Parathyroid adenoma (tissue), 2 donors: ENCODE results near the gene LIMA1.
"Not testable (repeated sequence)": the region's sequence is repeated elsewhere in the genome, so short reads cannot be mapped to it uniquely, and the experiment has no call there.

Experiments used
- H2AFZ ChIP-seq: fragments of 300-600 bp; sonication (generic); one replicate; pipeline ENCODE4 v1.7.0; 2017; ENCODE audit warnings: antibody characterized with exemption, mild to moderate bottlenecking
- H3K27ac ChIP-seq: fragments of 300-600 bp; sonication (generic); one replicate; pipeline ENCODE4 v1.7.0; 2017
- H3K27me3 ChIP-seq: fragments of 300-600 bp; sonication (generic); one replicate; pipeline ENCODE4 v1.7.0; 2017; ENCODE audit warnings: low read length; ENCODE audit not compliant: control insufficient read depth, insufficient read depth
- H3K36me3 ChIP-seq: fragments of 300-600 bp; sonication (generic); one replicate; pipeline ENCODE4 v1.7.0; 2017; ENCODE audit warnings: low read length; ENCODE audit not compliant: control insufficient read depth, insufficient read depth
- H3K4me1 ChIP-seq: fragments of 300-600 bp; sonication (generic); one replicate; pipeline ENCODE4 v1.7.0; 2017; ENCODE audit warnings: control low read depth
- H3K4me2 ChIP-seq: fragments of 300-600 bp; sonication (generic); one replicate; pipeline ENCODE4 v1.7.0; 2017; ENCODE audit warnings: low read length
- H3K4me3 ChIP-seq: fragments of 300-600 bp; sonication (generic); one replicate; pipeline ENCODE4 v1.7.0; 2017; ENCODE audit warnings: low read depth, low read length
- H3K79me2 ChIP-seq: fragments of 300-600 bp; sonication (generic); one replicate; pipeline ENCODE4 v1.7.0; 2017; ENCODE audit warnings: control low read depth
- H3K9ac ChIP-seq: fragments of 300-600 bp; sonication (generic); one replicate; pipeline ENCODE4 v1.7.0; 2017; ENCODE audit warnings: mild to moderate bottlenecking
- H3K9me3 ChIP-seq: fragments of 300-600 bp; sonication (generic); one replicate; pipeline ENCODE4 v1.7.0; 2017; ENCODE audit warnings: low read length; ENCODE audit not compliant: control insufficient read depth
- CTCF ChIP-seq: fragments of 300-600 bp; sonication (generic); IDR thresholded peaks from one replicate; pipeline ENCODE4 v1.7.0; 2017; ENCODE audit warnings: antibody characterized with exemption, mild to moderate bottlenecking
- donor health status: primary hyperparathyroidism.

The LIMA1 gene

GRCh38 chr12:50162230-50162629 lies 121.1 kb downstream of the LIMA1 start:
- Histone ChIP-seq H3K27ac (no peak overlapping the region), H3K4me1 (no peaks in the 10 kb centered on the region), H3K36me3 (no peaks in the 10 kb centered on the region), H3K27me3 (no peaks in the 10 kb centered on the region), H3K9ac (no peak overlapping the region), H3K79me2 (peaks cover 31% of the 10 kb centered on the region), H3K4me3 (no peak overlapping the region), H2AFZ (no peak overlapping the region), H3K4me2 (no peak overlapping the region), H3K9me3 (no peaks in the 10 kb centered on the region)
- no peak for TF ChIP-seq CTCF

GRCh38 chr12:50160643-50161042 lies 122.7 kb downstream of the LIMA1 start:
- Histone ChIP-seq H3K27me3 (no peaks in the 10 kb centered on the region), H3K4me1 (no peaks in the 10 kb centered on the region), H3K9me3 (no peaks in the 10 kb centered on the region), H3K27ac (no peak overlapping the region), H3K9ac (no peak overlapping the region), H3K4me2 (no peak overlapping the region), H2AFZ (no peak overlapping the region), H3K79me2 (peaks cover 24% of the 10 kb centered on the region), H3K4me3 (no peak overlapping the region), H3K36me3 (no peaks in the 10 kb centered on the region)
- TF ChIP-seq CTCF, result no peak

GRCh38 chr12:50157259-50157658 lies 126.1 kb downstream of the LIMA1 start:
- Histone ChIP-seq H3K4me1 (no peaks in the 10 kb centered on the region), H3K27ac (no peak overlapping the region), H3K4me2 (no peak overlapping the region), H3K4me3 (no peak overlapping the region), H3K9ac (no peak overlapping the region), H3K9me3 (no peaks in the 10 kb centered on the region), H3K27me3 (no peaks in the 10 kb centered on the region), H3K79me2 (peaks cover 26% of the 10 kb centered on the region), H3K36me3 (no peaks in the 10 kb centered on the region), H2AFZ (no peak overlapping the region)
- no peak for TF ChIP-seq CTCF

- no peak overlapping the region for H3K4me2 ChIP-seq
- H3K4me3 ChIP-seq, result no peak overlapping the region
- no peaks in the 10 kb centered on the region for H3K9me3 ChIP-seq
- TF ChIP-seq CTCF, result no peak
- peaks cover 26% of the 10 kb centered on the region for H3K79me2 ChIP-seq
- H3K4me1 ChIP-seq, result no peaks in the 10 kb centered on the region
- H3K27ac ChIP-seq, result no peak overlapping the region
- H3K9ac ChIP-seq, result no peak overlapping the region
- no peaks in the 10 kb centered on the region for H3K36me3 ChIP-seq
- no peaks in the 10 kb centered on the region for H3K27me3 ChIP-seq
- no peak overlapping the region for H2AFZ ChIP-seq
These were observed 126.7 kb downstream of the LIMA1 start for GRCh38 chr12:50156641-50157040.

- H3K9me3 ChIP-seq, H3K4me3 ChIP-seq, H3K9ac ChIP-seq, H3K4me2 ChIP-seq, H3K36me3 ChIP-seq, H3K27ac ChIP-seq, H3K27me3 ChIP-seq, H3K4me1 ChIP-seq, H2AFZ ChIP-seq: not testable (repeated sequence)
- peaks cover 20% of the 10 kb centered on the region for H3K79me2 ChIP-seq
These were observed 128.4 kb downstream of the LIMA1 start for GRCh38 chr12:50154947-50155346.
